Retinal pigment epithelial cell (primary cell): ENCODE measurements around the gene FAM110A.
A peak's percentile ranks its signal among the peaks of the same experiment; 100 is the strongest.
"Not testable (repeated sequence)": the region's sequence is repeated elsewhere in the genome, so short reads cannot be mapped to it uniquely, and the experiment has no call there.

Source experiments
- DNase-seq: peaks from one replicate; pipeline ENCODE4 v3.0.0-alpha.2; 2010; ENCODE audit warnings: low read depth
- H3K4me3 ChIP-seq: 2 replicates; pipeline ENCODE4 v1.5.1; 2011; ENCODE audit warnings: mild to moderate bottlenecking, low read length, control low read depth, moderate library complexity
- CTCF ChIP-seq: conservative IDR thresholded peaks from 2 replicates; pipeline ENCODE4 v1.5.1; 2011; ENCODE audit warnings: low read depth, low read length, control low read depth, inconsistent platforms

Gene FAM110A

GRCh38 chr20:805713-806112, 27.8 kb upstream of the FAM110A start:
- H3K4me3 ChIP-seq: no peak overlapping the region
- TF ChIP-seq CTCF: no peak
- no peak for DNase-seq

- H3K4me3 ChIP-seq, DNase-seq: not testable (repeated sequence)
Measured at GRCh38 chr20:811776-812434, 21.6 kb upstream of the FAM110A start.

GRCh38 chr20:812435-812814, 21.1 kb upstream of the FAM110A start:
- not testable (repeated sequence) for H3K4me3 ChIP-seq, DNase-seq

- no peak overlapping the region for H3K4me3 ChIP-seq
- TF ChIP-seq CTCF: no peak
- no peak for DNase-seq
Measured at GRCh38 chr20:813390-813789, 20.1 kb upstream of the FAM110A start.

- no peak for DNase-seq
- H3K4me3 ChIP-seq: no peak overlapping the region
- no peak for TF ChIP-seq CTCF
Measured at GRCh38 chr20:815226-815625, 18.3 kb upstream of the FAM110A start.

- H3K4me3 ChIP-seq: no peak overlapping the region
- TF ChIP-seq CTCF: peak; percentile 99
- no peak for DNase-seq
Measured at GRCh38 chr20:815914-816606, 17.5 kb upstream of the FAM110A start.

- DNase-seq: no peak
- no peak for TF ChIP-seq CTCF
- no peak overlapping the region for H3K4me3 ChIP-seq
Measured at GRCh38 chr20:818001-818664, 15.4 kb upstream of the FAM110A start.

- DNase-seq: no peak
- TF ChIP-seq CTCF: no peak
- H3K4me3 ChIP-seq: no peak overlapping the region
Measured at GRCh38 chr20:819680-820322, 13.7 kb upstream of the FAM110A start.
